Ovary (tissue), 9 donors: Measurements from ENCODE around the gene RNF123. TPM values are rescaled to one million over a fixed set of nuclear protein-coding genes. Genes with fewer than 3 reads are reported as not detected.

ENCODE experiments used
- DNase-seq, 5 donors: peaks; one replicate each; pipeline ENCODE4 v3.0.0-alpha.2; 2019 to 2020
- H3K27ac ChIP-seq, 2 donors: fragments of 200-600 bp; one replicate each; pipeline versions ENCODE4 v1.5.1 to v1.8.0; 2019 to 2022
- H3K27me3 ChIP-seq: fragments of 200-600 bp; one replicate; pipeline ENCODE4 v1.8.0; 2022
- H3K36me3 ChIP-seq: fragments of 200-600 bp; sonication (generic); one replicate; pipeline ENCODE4 v1.5.1; 2019
- H3K4me1 ChIP-seq: one replicate; pipeline ENCODE4 v1.8.1; 2013; ENCODE audit warnings: mild to moderate bottlenecking, moderate library complexity; ENCODE audit not compliant: insufficient read depth
- H3K4me3 ChIP-seq: fragments of 200-600 bp; sonication (generic); one replicate; pipeline ENCODE4 v1.5.1; 2017
- H3K9me3 ChIP-seq, 2 donors: fragments of 200-600 bp in 1 of 2; sonication (generic) in 1 of 2; one replicate each; pipeline versions ENCODE4 v1.5.1 to v1.8.1; 2013 to 2019; ENCODE audit warnings: mild to moderate bottlenecking in 1 of 2, moderate library complexity in 1 of 2
- EP300 ChIP-seq: sonication (generic); formaldehyde crosslinking; IDR thresholded peaks from one replicate; pipeline ENCODE4 v1.6.1; 2017; ENCODE audit warnings: antibody characterized with exemption
- POLR2A ChIP-seq: fragments of 450-650 bp; IDR thresholded peaks from one replicate; pipeline ENCODE4 v1.6.1; 2017; ENCODE audit warnings: antibody characterized with exemption, mild to moderate bottlenecking, moderate library complexity
- WGBS, 3 donors: extraction: QIAGEN DNeasy Blood & Tissue Kit in 1 of 3; methylation state at CpG; one replicate each; pipeline versions ENCODE4 v1.1.5 to v1.1.7; 2013 to 2017; 5-methylcytosine and 5-hydroxymethylcytosine counted together
- intact Hi-C, 4 donors: fragments of 100-400 bp; cut with DNase I; formaldehyde crosslinking; loops; one replicate each; pipeline versions ENCODE4 v1.11.0 to v1.15.1; 2022 to 2023
- polyA plus RNA-seq, 2 donors: library from polyadenylated mRNA; stranded (reverse); fragments of 200-250 nt in 1 of 2; fragments of 350-450 nt in 1 of 2; fragmentation: Illumina TruSeq in 1 of 2; extraction: RNeasy Lipid Tissue Mini Kit (QIAGEN cat#74804) in 1 of 2; gene quantifications; one replicate each; pipeline ENCODE4 v1.2.3, GENCODE V29; 2013 to 2014
- total RNA-seq, 7 donors: library from RNA; depleted of rRNA in 2 of 7; stranded (reverse); fragments of >200 nt in 2 of 7; fragmentation: NEBNext Ultra II Directional in 3 of 7; extraction: Animal tissue kit (Norgen Biotek cat#: 25700) in 3 of 7; gene quantifications; one replicate each; pipeline versions ENCODE4 v1.1.0 to v1.2.4, GENCODE V29; 2016 to 2023
- TF ChIP-seq, protein P1 (sequence below), 3 donors: fragments of 450-650 bp in 2 of 3; fragments of 200-600 bp in 1 of 3; IDR thresholded peaks; one replicate each; pipeline versions ENCODE4 v1.5.1 to v1.8.0; 2016 to 2022; ENCODE audit warnings: antibody characterized with exemption in 3 of 3, mild to moderate bottlenecking in 1 of 3
- donor health status: DM: no; HTN: no; CAD: no; lungs with moderate emphysema.
- donor health status: DM: no; HTN: no; CAD: no.
- donor health status: Bipolar disorder and iron deficiency.
- donor health status: DM: yes; HTN: yes; CAD: no.
- donor health status: DM: no; HTN: no; CAD: no.
- donor health status: DM: yes; HTN: yes; CAD: no.

Gene RNF123
- total and polyA plus RNA-seq, 9 donors: 15.9 to 37.6 (median 24.0) TPM

DNA sequence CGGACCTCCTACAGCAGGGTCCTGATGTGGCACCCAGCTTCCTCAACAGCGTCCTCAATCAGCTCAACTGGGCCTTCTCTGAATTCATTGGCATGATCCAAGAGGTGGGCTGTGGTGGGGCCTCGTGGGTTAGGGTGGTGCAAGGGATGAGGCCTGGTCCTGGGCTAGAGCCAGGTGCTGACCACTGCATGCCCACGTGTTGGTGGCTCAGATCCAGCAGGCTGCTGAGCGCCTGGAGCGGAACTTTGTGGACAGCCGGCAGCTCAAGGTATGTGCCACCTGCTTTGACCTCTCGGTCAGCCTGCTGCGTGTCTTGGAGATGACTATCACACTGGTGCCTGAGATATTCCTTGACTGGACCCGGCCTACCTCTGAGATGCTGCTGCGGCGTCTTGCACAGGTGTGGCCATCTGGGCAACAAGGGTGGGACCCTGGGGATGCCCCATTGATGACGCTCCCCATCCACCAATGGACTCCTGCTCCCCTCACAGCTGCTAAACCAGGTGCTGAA, 26.3 kb downstream of the RNF123 start:
- no peaks in the 10 kb centered on the region for H3K9me3 ChIP-seq
- H3K4me3 ChIP-seq: no peak overlapping the region
- H3K4me1 ChIP-seq: peaks cover 9% of the 10 kb centered on the region
- DNase-seq: no peak
- intact Hi-C loops: loop anchor here in 1 of 4 donors (10.0 kb wide), 1 partner anchor 129 kb away; no protein-coding TSS in a partner anchor
- TF ChIP-seq, protein P1, sequence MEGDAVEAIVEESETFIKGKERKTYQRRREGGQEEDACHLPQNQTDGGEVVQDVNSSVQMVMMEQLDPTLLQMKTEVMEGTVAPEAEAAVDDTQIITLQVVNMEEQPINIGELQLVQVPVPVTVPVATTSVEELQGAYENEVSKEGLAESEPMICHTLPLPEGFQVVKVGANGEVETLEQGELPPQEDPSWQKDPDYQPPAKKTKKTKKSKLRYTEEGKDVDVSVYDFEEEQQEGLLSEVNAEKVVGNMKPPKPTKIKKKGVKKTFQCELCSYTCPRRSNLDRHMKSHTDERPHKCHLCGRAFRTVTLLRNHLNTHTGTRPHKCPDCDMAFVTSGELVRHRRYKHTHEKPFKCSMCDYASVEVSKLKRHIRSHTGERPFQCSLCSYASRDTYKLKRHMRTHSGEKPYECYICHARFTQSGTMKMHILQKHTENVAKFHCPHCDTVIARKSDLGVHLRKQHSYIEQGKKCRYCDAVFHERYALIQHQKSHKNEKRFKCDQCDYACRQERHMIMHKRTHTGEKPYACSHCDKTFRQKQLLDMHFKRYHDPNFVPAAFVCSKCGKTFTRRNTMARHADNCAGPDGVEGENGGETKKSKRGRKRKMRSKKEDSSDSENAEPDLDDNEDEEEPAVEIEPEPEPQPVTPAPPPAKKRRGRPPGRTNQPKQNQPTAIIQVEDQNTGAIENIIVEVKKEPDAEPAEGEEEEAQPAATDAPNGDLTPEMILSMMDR (IDR thresholded peaks at IDR 0.05): no peak
- TF ChIP-seq EP300: no peak
- no peak for TF ChIP-seq POLR2A
- no peak overlapping the region for H3K27ac ChIP-seq
- H3K27me3 ChIP-seq: no peaks in the 10 kb centered on the region
- WGBS, 3 donors: 82 to 91% (median 86%) methylated on average over 12 to 13 of the region's 13 CpGs
- H3K36me3 ChIP-seq: no peaks in the 10 kb centered on the region

DNA sequence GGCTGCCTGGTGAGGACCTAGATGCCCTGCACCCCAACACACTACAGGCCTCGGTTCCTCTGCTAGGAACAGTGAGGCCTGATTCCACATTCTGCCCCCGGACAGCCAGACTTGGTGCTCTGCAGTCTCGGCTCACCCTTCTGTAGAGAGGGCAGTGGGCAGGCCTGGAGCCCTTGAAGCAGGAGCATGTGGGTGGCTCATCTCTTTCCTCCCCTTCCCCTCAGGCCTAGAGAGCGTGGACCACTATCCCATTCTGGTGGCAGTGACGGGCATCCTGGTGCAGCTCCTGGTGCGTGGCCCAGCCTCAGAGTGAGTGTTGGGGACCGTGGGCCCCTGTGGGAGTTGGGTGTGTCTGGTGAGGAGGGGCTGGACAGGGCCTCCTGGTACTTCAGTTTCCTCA, 26.8 kb downstream of the RNF123 start:
- no peak for TF ChIP-seq EP300
- TF ChIP-seq, protein P1 (IDR thresholded peaks at IDR 0.05): no peak
- Histone ChIP-seq H3K4me1 (peaks cover 9% of the 10 kb centered on the region), H3K36me3 (no peaks in the 10 kb centered on the region), H3K9me3 (no peaks in the 10 kb centered on the region), H3K27me3 (no peaks in the 10 kb centered on the region), H3K27ac (no peak overlapping the region), H3K4me3 (no peak overlapping the region)
- DNase-seq: no peak
- 90 to 94% (median 90%) methylated on average over 6 to 7 of the region's 7 CpGs for WGBS, 3 donors
- intact Hi-C loops: loop anchor here in 1 of 4 donors (10.0 kb wide), 1 partner anchor 129 kb away; no protein-coding TSS in a partner anchor

DNA sequence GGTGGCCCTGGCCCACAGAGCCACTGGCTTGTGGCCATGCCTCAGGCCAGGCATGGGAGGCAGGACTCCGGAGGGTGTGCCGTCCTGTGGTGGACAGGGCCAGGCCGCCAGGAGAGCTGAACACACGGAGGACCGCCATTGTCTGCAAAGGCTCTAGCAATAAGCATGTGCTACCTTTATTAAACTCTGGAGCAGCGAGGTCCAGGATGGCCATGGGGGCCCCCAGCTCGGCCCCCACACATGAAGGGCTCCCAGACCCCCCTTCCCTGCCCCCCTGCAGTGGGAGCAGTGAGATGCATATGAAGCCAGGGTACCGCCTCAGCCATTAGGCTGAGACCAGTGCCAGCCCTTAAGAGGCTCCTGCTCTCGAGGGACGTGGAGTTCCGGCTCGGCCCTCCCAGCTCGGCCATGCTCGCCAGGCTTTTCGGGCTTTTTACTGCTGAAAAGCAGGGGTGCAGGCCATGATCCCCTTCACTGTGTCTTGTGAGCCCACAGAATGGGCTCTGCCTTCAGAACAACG, 27.4 kb downstream of the RNF123 start:
- no peak for TF ChIP-seq POLR2A
- no peak for TF ChIP-seq EP300
- TF ChIP-seq, protein P1 (IDR thresholded peaks at IDR 0.05): no peak
- Histone ChIP-seq H3K9me3 (no peaks in the 10 kb centered on the region), H3K27me3 (no peaks in the 10 kb centered on the region), H3K27ac (no peak overlapping the region), H3K4me3 (no peak overlapping the region), H3K4me1 (peaks cover 9% of the 10 kb centered on the region), H3K36me3 (no peaks in the 10 kb centered on the region)
- 92 to 94% (median 92%) methylated on average over 13 to 16 of the region's 16 CpGs for whole genome bisulfite sequencing, 3 donors
- intact Hi-C loops: loop anchor here in 1 of 4 donors (10.0 kb wide), 1 partner anchor 128 kb away; no protein-coding TSS in a partner anchor
- peak in 1 of 5 donors; percentile 16 for DNase-seq

DNA sequence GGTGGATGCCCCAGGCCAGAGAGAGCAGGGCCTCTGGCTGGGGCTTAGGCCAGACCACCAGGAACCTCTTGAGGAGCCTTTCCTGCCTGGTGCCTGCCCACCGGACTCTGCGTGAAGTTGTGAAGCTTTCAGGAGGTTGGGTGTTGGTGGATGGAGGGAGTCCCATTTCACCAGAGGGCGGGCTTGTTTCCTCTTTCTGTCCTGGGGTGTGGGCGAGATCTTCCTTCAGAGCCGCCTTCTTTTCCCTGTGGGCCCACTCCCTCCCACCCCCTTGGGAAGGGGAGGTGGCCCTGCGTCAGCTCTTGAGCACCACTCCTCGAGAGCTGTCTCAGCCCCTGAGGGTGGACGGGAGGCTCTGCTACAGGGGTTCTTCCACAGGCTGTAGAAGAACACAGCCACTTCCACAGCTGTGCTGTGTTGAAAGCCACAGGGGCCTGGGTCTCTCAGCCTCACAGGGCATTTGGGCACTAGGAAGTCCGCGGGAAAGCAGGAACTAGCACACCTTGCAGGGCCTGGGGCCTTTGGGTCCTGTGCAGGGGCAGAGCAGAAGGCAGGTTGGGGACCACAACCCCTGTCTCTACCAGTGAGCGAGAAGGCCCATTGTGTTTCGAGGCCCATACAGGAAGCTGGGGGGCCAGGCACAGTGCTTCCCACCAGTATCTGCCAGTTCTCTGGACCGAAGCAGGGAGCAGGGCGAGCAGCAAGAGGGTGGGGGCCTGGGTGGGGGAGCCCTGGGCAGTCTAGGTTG, 28.0 kb downstream of the RNF123 start:
- 88 to 92% (median 90%) methylated on average over 14 of the region's 14 CpGs for WGBS, 3 donors
- H3K27ac ChIP-seq: no peak overlapping the region
- TF ChIP-seq EP300 (no peak), POLR2A (no peak)
- TF ChIP-seq, protein P1 (IDR thresholded peaks at IDR 0.05): no peak
- no peaks in the 10 kb centered on the region for H3K36me3 ChIP-seq
- H3K4me3 ChIP-seq: no peak overlapping the region
- H3K4me1 ChIP-seq: peaks cover 9% of the 10 kb centered on the region
- no peaks in the 10 kb centered on the region for H3K9me3 ChIP-seq
- intact Hi-C loops: loop anchor here in 1 of 4 donors (10.0 kb wide), 1 partner anchor 127 kb away; no protein-coding TSS in a partner anchor
- peak in 1 of 5 donors; percentile 17 for DNase-seq
- H3K27me3 ChIP-seq: no peaks in the 10 kb centered on the region
